Right cardiac atrium (tissue), 5 donors: ENCODE data around the gene DRC7. TPM values are rescaled to one million over a fixed set of nuclear protein-coding genes. Genes with fewer than 3 reads are reported as not detected.

Experiments
- ATAC-seq, 2 donors: fragments of 200-7000 bp; cut with Tn5 transposase; one replicate each; pipeline versions ENCODE4 v1.8.0 to v1.9.1; 2020; ENCODE audit warnings: moderate library complexity in 2 of 2, mild to moderate bottlenecking in 1 of 2
- DNase-seq, 3 donors: peaks; one replicate each; pipeline ENCODE4 v3.0.0-alpha.2; 2020
- H3K27ac ChIP-seq: one replicate; pipeline ENCODE4 v1.5.1; 2013; ENCODE audit warnings: mild to moderate bottlenecking, low read length, control low read depth, moderate library complexity
- H3K27me3 ChIP-seq: one replicate; pipeline ENCODE4 v1.6.1; 2013; ENCODE audit not compliant: control insufficient read depth, insufficient read depth
- H3K4me1 ChIP-seq: one replicate; pipeline ENCODE4 v1.6.1; 2013; ENCODE audit warnings: low read length; ENCODE audit not compliant: control insufficient read depth, insufficient read depth
- H3K4me3 ChIP-seq: one replicate; pipeline ENCODE4 v1.5.1; 2013; ENCODE audit warnings: low read length, control low read depth
- H3K9me3 ChIP-seq: one replicate; pipeline ENCODE4 v1.6.1; 2013; ENCODE audit warnings: low read length; ENCODE audit not compliant: control insufficient read depth
- WGBS: extraction: QIAGEN DNeasy Blood & Tissue Kit; methylation state at CpG from one replicate; pipeline ENCODE4 v1.1.7; 2013; 5-methylcytosine and 5-hydroxymethylcytosine counted together
- intact Hi-C, 4 donors: fragments of 100-400 bp; cut with DNase I; formaldehyde crosslinking; loops; one replicate each; pipeline versions ENCODE4 v1.11.0 to v1.14.0; 2022 to 2023
- polyA plus RNA-seq: library from polyadenylated mRNA; stranded (reverse); fragments of 200-250 nt; gene quantifications from one replicate; pipeline ENCODE4 v1.2.3, GENCODE V29; 2013
- total RNA-seq, 4 donors: library from RNA; stranded (reverse); fragmentation: NEBNext Ultra II Directional; extraction: Animal tissue kit (Norgen Biotek cat#: 25700); gene quantifications; one replicate each; pipeline ENCODE4 v1.2.1, GENCODE V29; 2021
- donor health status: healthy with polysubstance abuse.
- donor health status: DM: no; HTN: yes; CAD: no.
- donor health status: DM: no; HTN: no; CAD: no.
- donor health status: DM: no; HTN: yes; CAD: no; lungs with severe emphysema.
- donor health status: DM: yes; HTN: yes; CAD: no.

DRC7 gene
- total and polyA plus RNA-seq, 5 donors = not detected

DNA sequence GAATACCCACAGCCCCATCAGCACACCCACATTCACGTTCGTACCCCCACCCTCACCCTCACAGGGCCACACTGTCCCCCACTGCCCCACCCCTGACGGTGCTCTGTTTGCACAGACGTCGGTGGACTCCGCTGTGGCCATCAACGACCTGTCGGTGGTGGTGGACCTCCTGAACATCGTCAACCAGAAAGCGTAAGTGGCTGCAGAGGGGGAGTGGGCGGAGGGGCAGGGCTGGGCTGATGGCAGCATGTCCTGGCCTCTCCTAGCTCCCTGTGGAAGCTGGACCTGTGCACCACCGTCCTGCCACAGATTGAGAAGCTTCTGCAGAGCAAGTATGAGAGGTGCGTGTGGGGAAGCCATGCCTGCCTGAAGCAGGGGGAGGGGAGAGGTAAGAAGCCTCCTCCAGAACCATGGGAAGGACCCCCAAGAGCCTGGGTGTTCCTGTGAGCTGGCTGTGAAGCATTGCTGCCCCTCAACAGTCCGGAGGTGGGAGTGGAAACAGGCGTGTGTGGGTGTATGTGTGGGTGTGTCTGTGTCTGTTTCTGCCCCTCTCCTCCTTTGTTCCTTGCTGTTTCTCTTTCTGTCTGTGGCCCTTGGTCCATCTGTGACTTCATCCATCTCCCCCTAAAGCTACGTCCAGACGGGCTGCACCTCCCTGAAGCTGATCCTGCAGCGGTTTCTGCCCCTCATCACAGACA lies 61.3 kb downstream of the DRC7 start:
- Histone ChIP-seq H3K27ac (no peak overlapping the region), H3K4me3 (no peak overlapping the region), H3K4me1 (no peaks in the 10 kb centered on the region), H3K27me3 (no peaks in the 10 kb centered on the region), H3K9me3 (no peaks in the 10 kb centered on the region)
- intact Hi-C loops = loop anchor here in 3 of 4 donors (2.0 to 10.0 kb wide), 4 partner anchors 103 to 249 kb away; partner anchors contain the start of genes USB1 (in 1 of the 3) and ZNF319 (in 1 of the 3)
- ATAC-seq = no peak
- DNase-seq = peak in 2 of 3 donors; percentile 13 to 41
- 74% methylated on average over 18 of the region's 18 CpGs for WGBS

GRCh38 chr16:57756424-57757325 lies 62.1 kb downstream of the DRC7 start:
- H3K9me3 ChIP-seq = no peaks in the 10 kb centered on the region
- peak; percentile 19 to 58 (median 57) for DNase-seq

DNA sequence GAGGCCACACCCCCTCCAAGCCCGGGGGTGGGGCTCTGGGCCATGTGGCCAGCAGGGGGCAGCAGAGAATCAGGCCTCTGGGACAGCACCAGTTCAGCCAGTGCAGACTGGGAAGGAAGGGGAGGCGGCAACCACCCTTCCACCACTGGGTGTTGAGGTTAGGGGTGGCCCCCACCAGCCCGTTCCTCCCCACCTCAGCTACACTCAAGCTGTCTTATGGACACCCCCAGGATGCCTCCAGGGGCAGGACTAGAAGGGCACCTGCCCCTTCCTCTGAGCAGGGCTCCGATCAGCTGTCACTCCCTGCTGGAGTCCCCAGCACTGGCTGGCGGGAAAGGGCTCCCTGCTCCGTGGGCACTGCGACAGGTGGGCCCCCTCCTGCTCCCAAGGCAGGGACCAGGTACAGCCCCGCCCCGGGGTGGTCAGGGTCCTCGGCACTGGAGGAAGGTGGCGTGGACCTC lies 62.8 kb downstream of the DRC7 start:
- H3K4me1 ChIP-seq = no peaks in the 10 kb centered on the region
- peak; percentile 83 to 86 for ATAC-seq
- intact Hi-C loops = loop anchor here in 3 of 4 donors (2.0 to 10.0 kb wide), 4 partner anchors 101 to 247 kb away; partner anchors contain the start of genes USB1 (in 1 of the 3) and ZNF319 (in 1 of the 3)
- H3K27me3 ChIP-seq = no peaks in the 10 kb centered on the region
- no peaks in the 10 kb centered on the region for H3K9me3 ChIP-seq
- peak; percentile 90 to 95 (median 95) for DNase-seq
- 59% methylated on average over 11 of the region's 11 CpGs for WGBS
- no peak overlapping the region for H3K27ac ChIP-seq
- H3K4me3 ChIP-seq = no peak overlapping the region

More at GRCh38 chr16:57756424-57757325, 62.1 kb downstream of the DRC7 start:
- intact Hi-C loops = loop anchor here in 3 of 4 donors (2.0 to 10.0 kb wide), 4 partner anchors 102 to 248 kb away; partner anchors contain the start of genes USB1 (in 1 of the 3) and ZNF319 (in 1 of the 3)
- WGBS = 86% methylated on average over 15 of the region's 15 CpGs
- Histone ChIP-seq H3K4me3 (no peak overlapping the region), H3K27me3 (no peaks in the 10 kb centered on the region), H3K27ac (no peak overlapping the region), H3K4me1 (no peaks in the 10 kb centered on the region)
- ATAC-seq = peak in 1 of 2 donors; percentile 1

- H3K27ac ChIP-seq = no peak overlapping the region
- H3K4me3 ChIP-seq = no peak overlapping the region
- H3K4me1 ChIP-seq = no peaks in the 10 kb centered on the region
- intact Hi-C loops = loop anchor here (2.0 to 10.0 kb wide), 4 partner anchors 101 to 247 kb away; partner anchors contain the start of genes USB1 (in 1 of the 4) and ZNF319 (in 1 of the 4)
- 82% methylated on average over 7 of the region's 7 CpGs for WGBS
- no peaks in the 10 kb centered on the region for H3K27me3 ChIP-seq
- no peak for ATAC-seq
- peak in 2 of 3 donors; percentile 25 to 28 for DNase-seq
- H3K9me3 ChIP-seq = no peaks in the 10 kb centered on the region
Observed at GRCh38 chr16:57757883-57758282, 63.3 kb downstream of the DRC7 start.

DNA sequence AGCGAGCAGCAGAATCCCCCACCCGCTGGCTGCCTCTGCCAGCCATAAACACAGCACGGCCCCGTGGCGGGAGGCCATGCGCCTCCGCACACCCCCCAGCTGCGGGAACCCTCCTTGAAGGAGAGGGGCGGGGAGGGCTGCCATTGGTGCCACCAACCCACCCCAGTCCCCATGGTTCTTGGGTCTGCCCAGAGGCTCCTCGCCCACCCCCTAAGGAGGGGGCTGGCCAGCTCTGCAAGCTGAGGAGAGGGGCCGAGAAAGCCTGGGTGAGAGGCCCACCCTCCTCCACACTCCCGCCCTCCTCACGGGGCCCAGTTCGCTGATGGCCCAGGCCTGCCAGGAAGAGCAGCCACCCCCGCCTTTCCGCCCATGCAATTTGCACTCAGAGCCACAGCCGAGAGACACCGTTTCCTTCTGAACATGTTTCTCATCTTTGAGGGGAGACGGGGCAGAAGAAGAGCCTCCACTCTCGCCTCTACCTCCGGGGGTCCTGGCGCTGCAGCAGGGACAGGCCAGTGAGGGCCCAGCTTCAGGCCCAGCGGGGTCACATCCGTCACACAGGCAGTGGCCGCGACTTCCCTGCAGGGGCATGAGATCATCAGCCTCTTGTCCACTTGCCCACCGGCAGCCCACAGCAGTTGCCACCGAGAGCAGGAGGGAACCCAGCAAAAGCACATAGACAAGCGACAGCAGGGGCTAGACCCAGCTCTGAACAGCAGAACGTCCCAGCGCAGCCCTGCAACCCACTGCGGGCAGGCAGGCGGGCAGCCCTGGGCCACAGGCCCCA lies 63.9 kb downstream of the DRC7 start:
- WGBS = 69% methylated on average over 33 of the region's 33 CpGs
- ATAC-seq = peak in 1 of 2 donors; percentile 3
- DNase-seq = peak; percentile 27 to 66 (median 54)
- H3K9me3 ChIP-seq = no peaks in the 10 kb centered on the region
- no peak overlapping the region for H3K27ac ChIP-seq
- H3K4me3 ChIP-seq = no peak overlapping the region
- no peaks in the 10 kb centered on the region for H3K27me3 ChIP-seq
- no peaks in the 10 kb centered on the region for H3K4me1 ChIP-seq
- intact Hi-C loops = loop anchor here in 3 of 4 donors (2.0 to 10.0 kb wide), 3 partner anchors 104 to 246 kb away; partner anchors contain the start of genes USB1 (in 1 of the 3) and ZNF319 (in 1 of the 3)

DNA sequence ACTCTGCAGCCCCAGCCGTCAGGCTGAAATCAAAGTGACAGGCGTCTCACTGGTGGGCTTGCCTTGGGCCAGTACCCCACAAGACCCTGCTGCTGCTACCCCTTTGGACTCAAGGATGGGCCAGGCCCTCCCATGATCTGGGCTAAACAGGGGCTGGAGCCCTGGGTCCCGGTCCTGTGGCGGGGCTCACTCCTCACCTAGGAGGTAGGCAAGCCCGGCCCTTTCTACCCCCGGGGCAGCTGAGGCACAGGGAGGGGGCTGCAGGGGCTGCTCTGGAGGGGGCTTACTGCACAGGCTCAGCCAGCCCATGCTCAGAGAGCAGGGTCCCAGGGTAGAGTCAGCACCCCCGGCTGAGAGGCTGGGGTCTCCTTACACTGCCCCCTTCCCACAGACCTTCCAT lies 64.5 kb downstream of the DRC7 start:
- Histone ChIP-seq H3K27me3 (no peaks in the 10 kb centered on the region), H3K4me3 (no peak overlapping the region), H3K9me3 (no peaks in the 10 kb centered on the region), H3K27ac (no peak overlapping the region), H3K4me1 (no peaks in the 10 kb centered on the region)
- no peak for ATAC-seq
- intact Hi-C loops = loop anchor here in 3 of 4 donors (2.0 to 10.0 kb wide), 3 partner anchors 104 to 246 kb away; partner anchors contain the start of genes USB1 (in 1 of the 3) and ZNF319 (in 1 of the 3)
- WGBS = 81% methylated on average over 7 of the region's 7 CpGs
- peak; percentile 12 to 57 (median 37) for DNase-seq

GRCh38 chr16:57759541-57760356 lies 65.1 kb downstream of the DRC7 start:
- H3K9me3 ChIP-seq = no peaks in the 10 kb centered on the region
- no peak overlapping the region for H3K27ac ChIP-seq
- no peak overlapping the region for H3K4me3 ChIP-seq
- intact Hi-C loops = loop anchor here in 3 of 4 donors (2.0 to 10.0 kb wide), 3 partner anchors 103 to 245 kb away; partner anchors contain the start of genes USB1 (in 1 of the 3) and ZNF319 (in 1 of the 3)
- H3K27me3 ChIP-seq = no peaks in the 10 kb centered on the region
- peak; percentile 17 to 66 (median 42) for DNase-seq
- whole genome bisulfite sequencing = 80% methylated on average over 21 of the region's 21 CpGs
- ATAC-seq = peak in 1 of 2 donors; percentile 1
- H3K4me1 ChIP-seq = peaks cover 2% of the 10 kb centered on the region

GRCh38 chr16:57760357-57761160 lies 66.0 kb downstream of the DRC7 start:
- WGBS = 87% methylated on average over 40 of the region's 40 CpGs
- intact Hi-C loops = no loop called here

DNA sequence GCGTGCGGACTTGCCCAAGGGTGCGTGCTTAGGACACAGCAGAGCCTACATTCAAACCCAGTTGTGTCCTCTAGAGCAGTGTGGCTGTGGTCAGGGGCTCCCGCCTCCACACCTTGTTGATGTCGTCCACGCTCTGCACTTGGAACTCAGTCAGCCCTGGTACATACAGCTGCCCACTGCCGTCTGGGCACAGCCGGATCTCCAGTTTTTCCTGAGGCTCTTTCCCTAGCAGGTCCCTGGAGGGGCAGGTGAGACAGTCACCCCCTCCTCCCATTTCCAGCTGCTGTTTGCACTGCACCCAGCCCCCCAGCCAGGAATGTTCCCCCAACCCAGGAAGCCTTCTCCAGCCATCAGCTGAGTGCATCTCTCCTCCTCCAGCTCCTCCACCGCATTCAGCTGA lies 66.7 kb downstream of the DRC7 start:
- Histone ChIP-seq H3K27me3 (no peaks in the 10 kb centered on the region), H3K9me3 (no peaks in the 10 kb centered on the region), H3K4me3 (no peak overlapping the region), H3K27ac (no peak overlapping the region), H3K4me1 (peaks cover 2% of the 10 kb centered on the region)
- ATAC-seq = no peak
- intact Hi-C loops = no loop called here
- peak in 1 of 3 donors; percentile 43 for DNase-seq
- 84% methylated on average over 9 of the region's 9 CpGs for WGBS

More at GRCh38 chr16:57760357-57761160, 66.0 kb downstream of the DRC7 start:
- H3K27ac ChIP-seq = no peak overlapping the region
- H3K9me3 ChIP-seq = no peaks in the 10 kb centered on the region
- peaks cover 2% of the 10 kb centered on the region for H3K4me1 ChIP-seq
- DNase-seq = peak in 2 of 3 donors; percentile 46 to 48
- H3K4me3 ChIP-seq = no peak overlapping the region
- no peaks in the 10 kb centered on the region for H3K27me3 ChIP-seq
- no peak for ATAC-seq
